NOMO-1 (cell line): ENCODE data around the gene KRT76.

ENCODE experiments used
- DNase-seq, 2 experiments: peaks; one replicate each; lab custom pipeline; 2025; ENCODE audit not compliant: unreplicated experiment in 2 of 2; lab: John Stamatoyannopoulos, UW

Gene KRT76

GRCh38 chr12:52813885-52814709 lies 37.0 kb upstream of the KRT76 start, which contains the start of gene KRT4:
Gene KRT4, minus strand, starts transcription at chr12:52814116. Its CDS starts 58 bp downstream, at chr12:52814058.
- no peak for DNase-seq

DNA sequence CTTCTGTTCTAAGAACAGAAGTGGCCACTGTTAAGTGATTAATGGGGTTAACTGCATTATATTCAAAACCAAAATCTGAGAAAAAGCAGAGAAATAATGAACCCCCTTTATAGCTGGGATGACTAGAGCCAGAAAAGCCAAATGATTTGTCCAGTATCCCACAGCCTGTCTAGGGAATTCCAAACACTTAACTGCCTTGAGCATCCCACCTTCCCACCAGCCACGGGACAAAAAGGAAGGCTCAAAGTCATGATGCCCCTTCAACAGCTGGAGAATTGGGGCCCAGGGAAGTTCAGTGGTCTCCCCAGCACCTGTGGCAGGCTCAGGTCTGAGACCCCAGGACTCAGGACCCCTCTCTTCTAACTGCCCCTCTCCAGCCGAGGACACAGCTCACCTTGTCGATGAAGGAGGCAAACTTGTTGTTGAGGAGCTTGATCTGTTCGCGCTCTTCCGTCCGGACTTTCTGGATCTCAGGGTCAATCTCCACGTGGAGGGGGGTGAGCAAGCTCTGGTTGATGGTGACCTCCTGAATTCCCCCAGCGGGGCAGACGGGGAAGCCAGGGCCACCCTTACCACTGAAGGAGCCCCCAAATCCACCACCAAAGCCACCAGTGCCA lies 36.2 kb upstream of the KRT76 start:
- no peak for DNase-seq

DNA sequence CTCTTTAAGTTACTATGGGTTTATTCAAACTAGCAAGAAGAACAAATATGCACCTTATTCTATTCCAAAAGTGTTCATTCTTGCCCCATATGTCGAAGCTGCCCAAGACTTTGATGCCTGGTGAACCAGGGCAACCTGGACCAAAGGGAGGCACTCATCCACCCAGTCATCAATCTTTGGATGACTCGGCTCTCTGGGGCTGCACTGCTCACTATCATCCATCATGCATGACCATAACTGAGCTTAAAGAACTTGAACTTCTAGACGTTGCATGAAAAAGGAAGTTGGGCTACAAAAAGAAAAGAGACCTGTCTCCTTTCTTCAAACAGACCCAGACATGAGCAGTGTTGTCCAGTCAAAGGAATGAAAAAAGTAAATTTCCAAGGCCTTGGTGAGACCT lies 35.6 kb upstream of the KRT76 start:
- no peak for DNase-seq

DNA sequence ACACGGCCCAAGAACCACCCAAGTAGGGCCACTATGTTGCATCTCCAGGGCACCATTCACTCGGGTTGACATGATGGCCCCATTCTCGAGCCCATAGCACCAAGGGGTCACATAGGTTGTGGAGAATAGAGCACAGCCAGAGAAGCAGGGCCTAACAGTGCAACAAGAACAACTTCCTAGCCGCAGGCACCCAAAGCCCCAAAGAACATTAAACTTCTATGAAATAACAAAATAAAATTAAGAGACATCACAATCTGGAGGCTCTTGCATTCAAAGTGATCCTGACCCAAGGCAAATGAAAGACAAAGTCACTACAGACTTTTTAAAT lies 34.9 kb upstream of the KRT76 start:
- DNase-seq, result no peak

- DNase-seq, result no peak
Observed at GRCh38 chr12:52811191-52812072, 34.3 kb upstream of the KRT76 start.

DNA sequence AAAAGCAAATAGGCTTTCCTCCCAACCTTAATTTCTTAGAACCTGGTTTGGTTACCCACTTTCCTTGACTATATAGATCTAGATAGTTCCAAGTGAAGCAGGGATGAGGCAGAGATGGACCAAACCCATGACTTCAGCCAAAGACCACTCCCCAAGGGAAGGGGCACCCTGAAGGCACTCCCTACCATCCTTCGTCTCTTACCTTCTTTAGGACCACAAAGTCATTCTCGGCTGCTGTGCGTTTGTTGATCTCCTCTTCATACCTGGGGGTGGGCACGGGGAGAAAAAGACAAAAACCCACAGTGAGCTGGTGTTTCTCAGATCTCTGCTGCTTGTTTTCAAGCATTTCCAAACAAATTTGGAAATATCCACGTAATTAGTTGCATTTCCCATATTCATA lies 33.4 kb upstream of the KRT76 start:
- DNase-seq, result no peak

- DNase-seq, result no peak
Observed at GRCh38 chr12:52809166-52809565, 32.0 kb upstream of the KRT76 start.

- DNase-seq, result no peak
Observed at GRCh38 chr12:52808573-52809160, 31.5 kb upstream of the KRT76 start.

DNA sequence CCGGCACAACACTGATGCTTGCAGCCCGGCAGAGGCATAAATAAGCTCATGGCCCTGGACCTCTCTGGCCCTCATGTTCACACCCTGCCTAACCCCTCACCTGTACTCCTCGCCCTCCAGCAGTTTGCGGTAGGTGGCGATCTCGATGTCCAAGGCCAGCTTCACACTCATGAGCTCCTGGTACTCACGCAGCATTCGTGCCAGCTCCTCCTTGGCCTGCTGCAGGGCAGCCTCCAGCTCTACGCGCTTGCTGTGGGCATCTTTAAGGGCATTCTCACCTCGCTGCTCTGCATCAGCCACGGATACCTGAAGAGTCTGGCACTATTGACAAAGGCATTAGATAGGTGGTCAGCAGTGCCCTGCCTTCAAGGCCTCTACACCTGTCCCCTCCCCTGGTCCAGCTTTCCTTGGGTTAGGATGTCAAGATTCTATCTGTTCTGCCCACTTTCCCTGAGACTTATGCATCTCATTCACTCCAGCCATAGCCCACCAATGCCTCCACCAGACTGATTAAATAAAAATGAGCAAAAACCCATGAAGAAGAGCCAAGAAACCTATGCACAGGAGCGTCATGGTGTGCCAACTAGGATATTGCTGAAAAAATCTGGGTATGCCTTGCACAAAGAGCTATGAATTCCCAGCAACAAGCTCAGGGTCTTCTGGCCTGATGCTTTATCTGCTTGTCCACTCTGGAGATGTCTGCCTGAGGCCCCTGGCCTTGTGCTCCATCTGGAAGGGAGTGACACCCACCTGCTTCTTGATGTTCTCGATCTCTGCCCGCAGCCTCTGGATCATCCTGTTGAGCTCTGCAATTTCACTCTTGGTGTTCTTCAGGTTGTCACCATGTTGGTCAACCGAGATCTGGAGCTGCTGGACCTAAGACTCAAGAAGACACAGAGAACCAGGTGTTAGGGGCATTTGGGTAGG lies 30.7 kb upstream of the KRT76 start:
- DNase-seq, result no peak

DNA sequence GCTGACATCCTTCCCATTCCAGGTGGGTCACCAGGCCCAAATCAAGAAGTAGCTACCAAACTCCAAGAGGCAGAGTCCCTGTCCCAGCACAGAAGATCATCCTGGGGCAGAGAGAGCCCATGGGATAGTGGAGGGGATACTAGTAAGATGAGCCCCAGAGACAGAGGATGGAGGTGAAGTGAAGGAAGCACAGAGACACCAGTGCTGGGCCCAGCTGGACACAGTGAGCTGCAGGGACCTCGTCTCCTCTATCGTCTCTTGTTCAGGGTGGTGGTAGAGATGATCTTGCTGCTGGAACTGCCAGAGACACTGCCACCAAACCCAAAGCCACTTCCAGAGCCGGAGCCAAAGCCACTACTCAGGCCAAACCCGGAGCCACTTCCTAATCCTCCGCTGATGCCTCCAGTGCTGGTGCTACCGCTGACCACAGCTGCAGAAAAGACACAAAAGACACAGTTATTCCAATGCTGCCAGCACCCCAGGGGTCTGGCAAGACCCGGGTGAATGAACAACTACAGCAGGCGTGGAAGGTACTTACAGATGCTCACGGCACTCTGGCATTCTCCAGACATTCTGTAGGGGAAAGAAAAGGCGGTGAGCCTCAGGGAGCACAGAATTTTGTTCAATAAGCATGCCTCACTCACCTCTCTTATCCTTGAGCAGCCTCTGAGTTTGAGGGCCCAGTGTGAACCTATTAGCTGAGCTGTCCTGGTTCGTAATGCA lies 29.8 kb upstream of the KRT76 start:
- DNase-seq, result no peak

DNA sequence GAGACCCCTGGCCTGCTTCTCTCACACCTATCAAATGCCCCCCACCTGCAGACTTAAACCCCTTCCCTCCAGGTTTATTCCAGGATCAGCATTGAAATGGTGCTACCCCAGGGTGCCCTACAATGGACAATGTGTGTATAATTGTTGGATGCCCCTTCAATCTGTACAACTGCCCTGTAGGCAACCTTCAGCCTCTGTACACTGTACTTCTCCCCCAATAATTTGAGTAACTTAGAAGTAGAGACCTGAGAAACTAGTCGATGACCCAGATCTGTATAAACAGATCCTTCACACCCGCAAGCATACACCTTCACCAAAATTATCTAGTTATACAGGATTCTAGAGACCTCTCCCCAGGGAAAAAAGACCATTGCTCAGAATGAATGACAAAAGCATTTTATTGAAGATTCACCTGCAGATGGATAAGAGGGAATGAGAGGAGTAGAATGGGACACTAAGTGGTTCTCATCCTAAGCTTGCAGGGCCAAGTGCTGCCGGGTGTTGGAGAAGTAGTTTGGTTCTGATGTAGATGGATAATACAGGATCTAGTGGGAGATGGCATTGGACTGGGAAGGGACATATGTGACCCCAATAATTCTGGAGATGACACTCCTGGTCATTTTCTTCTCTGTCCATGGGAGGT lies 29.1 kb upstream of the KRT76 start:
- no peak for DNase-seq

DNA sequence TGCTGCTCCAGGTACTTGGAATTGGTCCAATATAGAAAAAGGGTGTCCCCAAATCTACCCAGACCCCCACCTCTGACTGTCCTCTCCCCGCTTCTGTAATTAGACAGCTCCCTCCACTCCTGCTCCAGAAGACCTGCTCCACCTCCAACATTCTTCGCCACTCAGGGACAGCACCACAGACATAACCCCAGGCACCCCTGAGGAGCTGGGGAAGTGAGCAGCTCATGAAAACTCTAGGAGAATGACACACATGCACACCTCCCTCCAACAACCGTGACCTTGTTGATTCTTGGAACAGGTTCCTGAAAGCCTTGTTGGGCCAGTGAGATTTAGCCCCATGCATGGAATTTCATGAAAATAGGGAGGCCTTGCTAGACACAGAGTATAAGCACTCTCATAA lies 28.6 kb upstream of the KRT76 start:
- no peak for DNase-seq

GRCh38 chr12:52805000-52805399 lies 27.9 kb upstream of the KRT76 start:
- no peak for DNase-seq

- no peak for DNase-seq
Observed at GRCh38 chr12:52802442-52802841, 25.3 kb upstream of the KRT76 start.

GRCh38 chr12:52801773-52802172 lies 24.6 kb upstream of the KRT76 start:
- no peak for DNase-seq

- DNase-seq, result no peak
Observed at GRCh38 chr12:52800259-52800917, 23.2 kb upstream of the KRT76 start.

DNA sequence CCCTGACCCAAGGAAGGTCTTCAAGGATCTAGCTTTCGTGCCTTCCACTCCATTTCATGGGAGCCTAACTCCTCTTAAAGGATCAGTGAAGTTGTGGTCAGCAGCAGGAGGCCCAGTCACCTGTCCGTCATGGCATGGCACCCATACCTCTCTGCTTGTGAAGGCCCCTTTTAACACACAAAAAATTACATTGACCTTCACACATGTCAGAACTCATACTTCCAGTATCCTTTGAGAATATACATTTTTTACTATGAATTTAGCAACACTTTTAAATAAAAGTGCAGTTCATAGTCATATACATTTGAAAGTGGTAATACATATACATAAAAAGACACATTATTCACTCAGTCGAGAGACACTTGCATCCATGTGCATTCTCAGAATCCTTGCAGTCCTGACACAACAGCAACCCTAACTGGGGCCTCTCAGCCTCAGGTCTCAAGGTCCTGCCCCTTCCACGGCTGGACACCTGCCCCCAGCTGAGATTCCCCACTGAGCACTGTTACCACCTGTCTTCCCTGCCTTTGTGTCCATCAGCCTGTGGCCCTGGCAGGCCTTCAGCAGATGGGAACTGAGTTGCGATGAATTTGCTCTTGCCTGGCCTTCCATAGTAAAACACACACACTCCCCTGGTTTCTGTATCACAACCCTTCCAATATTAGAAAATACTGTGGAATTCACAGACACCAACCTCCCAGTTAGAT lies 22.5 kb upstream of the KRT76 start:
- DNase-seq, result no peak
